Heart right ventricle (tissue), 16 donors: ENCODE measurements around the gene C10orf71. TPM values are rescaled to one million over a fixed set of nuclear protein-coding genes. Genes with fewer than 3 reads are reported as not detected.

Source experiments
- ATAC-seq, 8 donors: fragments of 200-7000 bp; cut with Tn5 transposase; one replicate each; pipeline ENCODE4 v1.9.1; 2020; ENCODE audit warnings: mild to moderate bottlenecking in 8 of 8, moderate library complexity in 8 of 8, moderate number of reproducible peaks in 1 of 8
- DNase-seq, 2 donors: peaks; one replicate each; pipeline ENCODE4 v3.0.0-alpha.2; 2020
- H3K27ac ChIP-seq, 10 donors: fragments of 200-600 bp; sonication (generic) in 2 of 10; one replicate each; pipeline versions ENCODE4 v1.5.0 to v1.8.0; 2020 to 2022; ENCODE audit warnings: mild to moderate bottlenecking in 3 of 10
- H3K27me3 ChIP-seq, 7 donors: fragments of 200-600 bp; one replicate each; pipeline ENCODE4 v1.8.0; 2021 to 2022; ENCODE audit warnings: mild to moderate bottlenecking in 2 of 7
- H3K36me3 ChIP-seq, 9 donors: fragments of 200-600 bp; sonication (generic) in 1 of 9; one replicate each; pipeline versions ENCODE4 v1.5.0 to v1.8.0; 2020 to 2022; ENCODE audit warnings: mild to moderate bottlenecking in 2 of 9
- H3K4me1 ChIP-seq, 9 donors: fragments of 200-600 bp; sonication (generic) in 1 of 9; one replicate each; pipeline versions ENCODE4 v1.5.0 to v1.8.0; 2020 to 2022; ENCODE audit warnings: mild to moderate bottlenecking in 4 of 9
- H3K4me3 ChIP-seq, 10 donors: fragments of 200-600 bp; sonication (generic) in 2 of 10; one replicate each; pipeline versions ENCODE4 v1.5.0 to v1.8.0; 2020 to 2022; ENCODE audit warnings: mild to moderate bottlenecking in 7 of 10, moderate library complexity in 2 of 10
- H3K9me3 ChIP-seq, 11 donors: fragments of 200-600 bp in 10 of 11; sonication (generic) in 2 of 11; one replicate each; pipeline versions ENCODE4 v1.5.0 to v1.8.0; 2013 to 2022; ENCODE audit warnings: mild to moderate bottlenecking in 2 of 11, control low read depth in 1 of 11, moderate library complexity in 1 of 11
- WGBS, 2 donors: extraction: QIAGEN DNeasy Blood & Tissue Kit; methylation state at CpG; one replicate each; pipeline ENCODE4 v1.1.7; 2013; ENCODE audit warnings: inconsistent platforms in 1 of 2; 5-methylcytosine and 5-hydroxymethylcytosine counted together
- intact Hi-C, 10 donors: fragments of 100-400 bp; cut with DNase I; formaldehyde crosslinking; loops; one replicate each; pipeline versions ENCODE4 v1.11.1 to v1.14.2; 2022
- polyA plus RNA-seq, 2 donors: library from polyadenylated mRNA; stranded (reverse); fragments of 200-250 nt; gene quantifications; one replicate each; pipeline ENCODE4 v1.2.3, GENCODE V29; 2013
- total RNA-seq, 10 donors: library from RNA; stranded (reverse); fragmentation: NEBNext Ultra II Directional in 3 of 10; extraction: Animal tissue kit (Norgen Biotek cat#: 25700) in 3 of 10; gene quantifications; one replicate each; pipeline versions ENCODE4 v1.2.1 to v1.2.4, GENCODE V29; 2021 to 2023
- TF ChIP-seq, protein P1 (sequence below), 9 donors: fragments of 200-600 bp; sonication (generic) in 2 of 9; IDR thresholded peaks; one replicate each; pipeline versions ENCODE4 v1.5.0 to v1.8.0; 2021 to 2022; ENCODE audit warnings: antibody characterized with exemption in 9 of 9, mild to moderate bottlenecking in 5 of 9, moderate library complexity in 1 of 9
- donor health status: Arrhythmogenic right ventricular cardiomyopathy.
- donor health status: ischemic (EF 13 %, LVEDD 7.1; RV severe dilation, severe dysfunction).
- donor health status: healthy with polysubstance abuse.
- donor health status: DM: no; HTN: yes; CAD: no.
- donor health status: DM: no; HTN: no; CAD: no.
- donor health status: ischemic (EF 25% LVEDD 6.9; RV normal size, moderate dysfunction).
- donor health status: ischemic (EF 25% LVEDD 5.7; RV mildly dilated, moderate dysfunction).
- donor health status: healthy.
- donor health status: DM: yes; HTN: yes; CAD: no.
- donor health status: Ischemic cardiomyopathy.
- donor health status: ischemic (EF 35%, LVEDD 5.7; RV mildly dilated, moderate dysfunction).
- donor health status: nonischemic (EF 11% LVEDD 7.7; RV severe dilation, severe dysfunction).
- donor health status: DM: yes; HTN: yes; CAD: no.
- donor health status: PGD.
- donor health status: ischemic (EF 29% LVEDD 5.4; RV normal size, mild dysfunction).
- donor health status: nonischemic (EF 23%, LVEDD 6.1; RV moderate dilation, normal function).

C10orf71 gene
- total and polyA plus RNA-seq, 12 donors = 3.6 to 225 (median 149) TPM

GRCh38 chr10:49364051-49364450 lies 65.1 kb downstream of the C10orf71 start:
- H3K4me1 ChIP-seq = peaks cover 11 to 33% (median 18%) of the 10 kb centered on the region in 9 donors
- no peaks in the 10 kb centered on the region for H3K36me3 ChIP-seq
- DNase-seq = no peak
- H3K9me3 ChIP-seq = no peaks in the 10 kb centered on the region
- no peak for ATAC-seq
- H3K4me3 ChIP-seq = no peak overlapping the region
- 92 to 93% methylated on average over 5 of the region's 5 CpGs for WGBS, 2 donors
- intact Hi-C loops = loop anchor here in 5 of 10 donors (10.0 kb wide), 3 partner anchors 149 to 709 kb away; no protein-coding TSS in a partner anchor
- H3K27me3 ChIP-seq = peaks cover 0 to 4% (median 0%) of the 10 kb centered on the region in 7 donors
- TF ChIP-seq, protein P1, sequence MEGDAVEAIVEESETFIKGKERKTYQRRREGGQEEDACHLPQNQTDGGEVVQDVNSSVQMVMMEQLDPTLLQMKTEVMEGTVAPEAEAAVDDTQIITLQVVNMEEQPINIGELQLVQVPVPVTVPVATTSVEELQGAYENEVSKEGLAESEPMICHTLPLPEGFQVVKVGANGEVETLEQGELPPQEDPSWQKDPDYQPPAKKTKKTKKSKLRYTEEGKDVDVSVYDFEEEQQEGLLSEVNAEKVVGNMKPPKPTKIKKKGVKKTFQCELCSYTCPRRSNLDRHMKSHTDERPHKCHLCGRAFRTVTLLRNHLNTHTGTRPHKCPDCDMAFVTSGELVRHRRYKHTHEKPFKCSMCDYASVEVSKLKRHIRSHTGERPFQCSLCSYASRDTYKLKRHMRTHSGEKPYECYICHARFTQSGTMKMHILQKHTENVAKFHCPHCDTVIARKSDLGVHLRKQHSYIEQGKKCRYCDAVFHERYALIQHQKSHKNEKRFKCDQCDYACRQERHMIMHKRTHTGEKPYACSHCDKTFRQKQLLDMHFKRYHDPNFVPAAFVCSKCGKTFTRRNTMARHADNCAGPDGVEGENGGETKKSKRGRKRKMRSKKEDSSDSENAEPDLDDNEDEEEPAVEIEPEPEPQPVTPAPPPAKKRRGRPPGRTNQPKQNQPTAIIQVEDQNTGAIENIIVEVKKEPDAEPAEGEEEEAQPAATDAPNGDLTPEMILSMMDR (IDR thresholded peaks at IDR 0.05) = no peak
- no peak overlapping the region for H3K27ac ChIP-seq

DNA sequence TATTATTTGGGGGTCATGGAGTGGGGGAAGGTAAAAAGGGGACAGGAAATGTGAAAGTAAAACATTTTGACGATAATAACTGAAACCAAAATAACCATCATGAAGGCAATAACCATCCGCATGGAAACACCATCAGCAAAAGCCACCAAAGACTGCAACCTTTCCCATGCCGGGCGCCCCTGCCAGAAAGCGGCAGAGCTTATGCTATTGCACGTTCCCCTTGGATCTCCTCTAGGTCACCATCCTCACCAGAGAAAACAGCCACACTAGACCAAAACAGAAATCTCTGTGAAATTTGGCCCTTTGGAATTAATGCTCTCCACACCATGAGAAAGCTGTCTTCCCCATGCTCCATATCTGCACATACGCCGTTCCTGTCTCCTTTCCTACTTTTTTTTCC lies 65.8 kb downstream of the C10orf71 start:
- peaks cover 0 to 4% (median 0%) of the 10 kb centered on the region in 7 donors for H3K27me3 ChIP-seq
- no peak overlapping the region for H3K4me3 ChIP-seq
- ATAC-seq (no peak), DNase-seq (no peak)
- TF ChIP-seq, protein P1 (IDR thresholded peaks at IDR 0.05) = no peak
- no peak overlapping the region for H3K27ac ChIP-seq
- H3K4me1 ChIP-seq = peaks cover 11 to 29% (median 16%) of the 10 kb centered on the region in 9 donors
- 90 to 92% methylated on average over 8 of the region's 8 CpGs for WGBS, 2 donors
- no peaks in the 10 kb centered on the region for H3K9me3 ChIP-seq
- intact Hi-C loops = loop anchor here in 5 of 10 donors (10.0 kb wide), 3 partner anchors 150 to 710 kb away; no protein-coding TSS in a partner anchor
- no peaks in the 10 kb centered on the region for H3K36me3 ChIP-seq

DNA sequence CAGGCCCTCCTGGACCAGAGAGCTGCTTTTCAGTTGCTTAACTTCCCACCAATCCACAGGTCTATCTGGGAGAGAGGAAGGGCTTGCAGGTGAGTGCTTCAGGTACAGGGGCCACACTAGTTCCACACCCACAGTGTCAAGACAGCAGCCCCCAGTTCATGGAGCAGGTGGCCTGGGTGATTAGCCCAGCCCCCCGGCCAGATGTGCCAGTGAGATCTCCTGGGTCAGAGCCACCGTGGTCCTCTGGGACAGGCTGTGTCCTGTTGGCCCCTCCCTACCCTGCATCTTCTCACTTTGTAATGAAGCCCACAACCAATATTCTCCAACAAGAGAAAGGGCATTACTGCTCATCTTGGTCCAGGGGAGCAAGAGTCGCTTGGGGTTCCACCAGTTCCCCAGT lies 66.3 kb downstream of the C10orf71 start:
- peaks cover 8 to 23% (median 11%) of the 10 kb centered on the region in 9 donors for H3K4me1 ChIP-seq
- no peaks in the 10 kb centered on the region for H3K9me3 ChIP-seq
- peaks cover 0 to 4% (median 0%) of the 10 kb centered on the region in 7 donors for H3K27me3 ChIP-seq
- H3K4me3 ChIP-seq = no peak overlapping the region
- no peak overlapping the region for H3K27ac ChIP-seq
- no peak for DNase-seq
- 75 to 77% methylated on average over 3 of the region's 3 CpGs for WGBS, 2 donors
- no peaks in the 10 kb centered on the region for H3K36me3 ChIP-seq
- no peak for ATAC-seq
- TF ChIP-seq, protein P1 (IDR thresholded peaks at IDR 0.05) = no peak
- intact Hi-C loops = loop anchor here in 5 of 10 donors (10.0 kb wide), 3 partner anchors 150 to 710 kb away; no protein-coding TSS in a partner anchor

GRCh38 chr10:49365675-49366415 lies 66.9 kb downstream of the C10orf71 start:
- Histone ChIP-seq H3K4me3 (no peak overlapping the region), H3K9me3 (no peaks in the 10 kb centered on the region), H3K27me3 (peaks cover 0 to 4% (median 0%) of the 10 kb centered on the region in 7 donors), H3K36me3 (no peaks in the 10 kb centered on the region), H3K4me1 (peaks cover 2 to 18% (median 6%) of the 10 kb centered on the region in 9 donors), H3K27ac (no peak overlapping the region)
- TF ChIP-seq, protein P1 (IDR thresholded peaks at IDR 0.05) = peak in 6 of 9 donors; percentile 18 to 42 (median 30)
- WGBS, 2 donors = 72 to 79% methylated on average over 23 of the region's 23 CpGs
- peak in 4 of 8 donors; percentile 43 to 56 (median 45) for ATAC-seq
- intact Hi-C loops = loop anchor here in 5 of 10 donors (10.0 kb wide), 3 partner anchors 151 to 711 kb away; no protein-coding TSS in a partner anchor
- peak in 1 of 2 donors; percentile 15 for DNase-seq
